GM23338 (cell line): ENCODE measurements around the gene PHKA2. TPM values are rescaled to one million over a fixed set of nuclear protein-coding genes. Genes with fewer than 3 reads are reported as not detected.

Experiments used
- ATAC-seq: fragments of 200-7000 bp; cut with Tn5 transposase; 3 replicates; pipeline ENCODE4 v1.9.1; 2020
- DNase-seq: peaks from one replicate; pipeline ENCODE4 v3.0.0-alpha.2; 2015; ENCODE audit warnings: low spot score
- H2AFZ ChIP-seq: fragments of 200-600 bp; sonication (generic); 2 replicates; pipeline ENCODE4 v1.8.0; 2016; ENCODE audit warnings: antibody characterized with exemption, mild to moderate bottlenecking, moderate library complexity
- H3F3A ChIP-seq: fragments of 200-600 bp; sonication (generic); replicated peaks from 2 replicates; pipeline ENCODE4 v1.8.0; 2017; ENCODE audit warnings: antibody characterized with exemption, mixed run types, low read depth
- H3K27ac ChIP-seq: fragments of 200-600 bp; sonication (generic); 2 replicates; pipeline ENCODE4 v1.6.1; 2016; ENCODE audit warnings: low read depth
- H3K27me3 ChIP-seq: fragments of 200-600 bp; sonication (generic); 2 replicates; pipeline ENCODE4 v1.8.0; 2016; ENCODE audit warnings: mild to moderate bottlenecking, mixed run types, moderate library complexity; ENCODE audit not compliant: insufficient read depth
- H3K36me3 ChIP-seq: fragments of 200-600 bp; sonication (generic); 2 replicates; pipeline ENCODE4 v1.8.0; 2016; ENCODE audit warnings: mild to moderate bottlenecking; ENCODE audit not compliant: insufficient read depth
- H3K4me1 ChIP-seq: fragments of 200-600 bp; sonication (generic); 2 replicates; pipeline ENCODE4 v1.8.0; 2016; ENCODE audit warnings: mild to moderate bottlenecking, moderate library complexity; ENCODE audit not compliant: insufficient read depth
- H3K4me2 ChIP-seq: fragments of 200-600 bp; sonication (generic); 2 replicates; pipeline ENCODE4 v1.7.1; 2017; ENCODE audit warnings: mixed run types
- H3K4me3 ChIP-seq: fragments of 200-600 bp; sonication (generic); 2 replicates; pipeline ENCODE4 v1.6.1; 2016; ENCODE audit warnings: mixed run types
- H3K79me2 ChIP-seq: fragments of 200-600 bp; sonication (generic); replicated peaks from 2 replicates; pipeline ENCODE4 v1.8.0; 2017; ENCODE audit warnings: mild to moderate bottlenecking; ENCODE audit not compliant: insufficient read depth
- H3K9me2 ChIP-seq: fragments of 200-600 bp; sonication (generic); 2 replicates; pipeline ENCODE4 v1.8.0; 2017; ENCODE audit not compliant: insufficient read depth
- H4K20me1 ChIP-seq: fragments of 200-600 bp; sonication (generic); replicated peaks from 2 replicates; pipeline ENCODE4 v1.8.0; 2017; ENCODE audit warnings: mild to moderate bottlenecking; ENCODE audit not compliant: insufficient read depth
- H3K27ac Mint-ChIP-seq: 2 replicates; pipeline ENCODE4 v1.8.0; 2020; ENCODE audit warnings: inconsistent platforms, mild to moderate bottlenecking, moderate library complexity, mixed read lengths
- H3K27me3 Mint-ChIP-seq: 3 replicates; pipeline ENCODE4 v1.8.0; 2022; ENCODE audit warnings: low read depth, mild to moderate bottlenecking, moderate library complexity, mixed read lengths, inconsistent platforms; ENCODE audit not compliant: insufficient read depth, poor library complexity
- H3K36me3 Mint-ChIP-seq: 3 replicates; pipeline ENCODE4 v1.8.0; 2021; ENCODE audit warnings: low read depth, mild to moderate bottlenecking, inconsistent platforms, moderate library complexity, mixed read lengths
- H3K4me1 Mint-ChIP-seq: 3 replicates; pipeline ENCODE4 v1.8.0; 2020; ENCODE audit warnings: mild to moderate bottlenecking, inconsistent platforms, mixed read lengths
- H3K4me3 Mint-ChIP-seq: 3 replicates; pipeline ENCODE4 v1.8.0; 2021; ENCODE audit warnings: moderate library complexity, mild to moderate bottlenecking, inconsistent platforms, mixed read lengths
- H3K9me3 Mint-ChIP-seq: 3 replicates; pipeline ENCODE4 v1.8.0; 2020; ENCODE audit warnings: moderate library complexity, mild to moderate bottlenecking, inconsistent platforms, mixed read lengths
- CREB1 ChIP-seq: fragments of 250-450 bp; sonication (Bioruptor Pico); IDR thresholded peaks from 2 replicates; pipeline ENCODE4 v1.5.0; 2020; ENCODE audit warnings: low read depth, mild to moderate bottlenecking, moderate library complexity
- CTCF ChIP-seq, 2 experiments: fragments of 200-600 bp in 1 of 2; sonication (generic) in 1 of 2; conservative IDR thresholded peaks; 2 replicates each; pipeline versions ENCODE4 v1.5.1 to v1.6.1; 2016 to 2017; ENCODE audit warnings: antibody characterized with exemption in 2 of 2, low read depth in 2 of 2, mild to moderate bottlenecking in 2 of 2, moderate library complexity in 1 of 2
- ETS1 ChIP-seq: IDR thresholded peaks from 2 replicates; pipeline ENCODE4 v1.6.1; 2016; ENCODE audit warnings: antibody characterized with exemption
- EZH2 ChIP-seq: fragments of 200-600 bp; sonication (generic); IDR thresholded peaks from one replicate; pipeline ENCODE4 v1.8.0; 2017; ENCODE audit warnings: antibody characterized with exemption, mild to moderate bottlenecking, low read depth; ENCODE audit not compliant: unreplicated experiment
- EZH2phosphoT487 ChIP-seq: fragments of 200-600 bp; sonication (generic); IDR thresholded peaks from one replicate; pipeline ENCODE4 v1.8.1; 2018; ENCODE audit warnings: antibody characterized with exemption; ENCODE audit not compliant: unreplicated experiment
- JUNB ChIP-seq: IDR thresholded peaks from one replicate; pipeline ENCODE4 v1.6.1; 2016; ENCODE audit warnings: antibody characterized with exemption; ENCODE audit not compliant: unreplicated experiment
- NANOG ChIP-seq: IDR thresholded peaks from 2 replicates; pipeline ENCODE4 v1.6.1; 2016; ENCODE audit warnings: antibody characterized with exemption, borderline replicate concordance
- POLR2AphosphoS5 ChIP-seq: IDR thresholded peaks from 2 replicates; pipeline ENCODE4 v1.6.1; 2016; ENCODE audit warnings: antibody characterized with exemption, low read depth
- REST ChIP-seq: IDR thresholded peaks from one replicate; pipeline ENCODE4 v1.6.1; 2018; ENCODE audit warnings: antibody characterized with exemption; ENCODE audit not compliant: unreplicated experiment
- STAT1 ChIP-seq: IDR thresholded peaks from one replicate; pipeline ENCODE4 v1.6.1; 2016; ENCODE audit warnings: antibody characterized with exemption; ENCODE audit not compliant: unreplicated experiment
- ZNF114 ChIP-seq: fragments of 250-450 bp; sonication (Bioruptor Pico); IDR thresholded peaks from 2 replicates; pipeline ENCODE4 v1.5.0; 2020; ENCODE audit warnings: mild to moderate bottlenecking, moderate library complexity
- ZNF331 ChIP-seq: fragments of 250-450 bp; sonication (Bioruptor Pico); IDR thresholded peaks from 2 replicates; pipeline ENCODE4 v1.5.0; 2020; ENCODE audit warnings: low read depth, mild to moderate bottlenecking, moderate library complexity
- ZNF462 ChIP-seq: fragments of 250-450 bp; sonication (Bioruptor Pico); IDR thresholded peaks from 2 replicates; pipeline ENCODE4 v1.5.0; 2020; ENCODE audit warnings: mild to moderate bottlenecking, moderate library complexity
- polyA plus RNA-seq: library from polyadenylated mRNA; unstranded; fragments of >200 nt; fragmentation: Nextera tagmentation; extraction: Ambion mirVana; gene quantifications from 2 replicates; pipeline ENCODE4 v1.2.1, GENCODE V29; 2016
- total RNA-seq: library from RNA; depleted of rRNA; stranded (reverse); fragments of >200 nt; shearing (Covaris generic); gene quantifications from 2 replicates; pipeline ENCODE4 v1.2.3, GENCODE V29; 2014

The PHKA2 gene
- total and polyA plus RNA-seq, 2 experiments from 2014 or later, result 8.0 to 23.9 TPM

GRCh38 chrX:18961686-18962085 is 22.2 kb downstream of the PHKA2 start:
- Mint-ChIP-seq H3K4me3 (no peak overlapping the region), H3K4me1 (peaks cover 14% of the 10 kb centered on the region), H3K27ac (no peak overlapping the region), H3K36me3 (no peaks in the 10 kb centered on the region), H3K9me3 (no peaks in the 10 kb centered on the region), H3K27me3 (no peaks in the 10 kb centered on the region)
- Histone ChIP-seq H4K20me1 (no peaks in the 10 kb centered on the region), H3K4me2 (no peak overlapping the region), H2AFZ (no peak overlapping the region), H3K9me2 (no peaks in the 10 kb centered on the region), H3K27ac (no peak overlapping the region), H3K4me1 (no peaks in the 10 kb centered on the region), H3F3A (no peaks in the 10 kb centered on the region), H3K4me3 (no peak overlapping the region), H3K27me3 (no peaks in the 10 kb centered on the region), H3K79me2 (no peaks in the 10 kb centered on the region; the same call in none of the 2 replicates), H3K36me3 (no peaks in the 10 kb centered on the region)
- no peak for DNase-seq
- TF ChIP-seq ZNF114 (CRISPR knock-in tag) (no peak), ZNF462 (no peak), POLR2AphosphoS5 (no peak), ZNF331 (CRISPR knock-in tag) (no peak), EZH2phosphoT487 (no peak), REST (no peak), EZH2 (no peak), NANOG (no peak), CTCF (conservative IDR thresholded peaks at IDR 0.05; ENCODE audit: low read depth in 2 of 2) (no peak), ETS1 (no peak), STAT1 (no peak), CREB1 (no peak), JUNB (no peak)
- no peak for ATAC-seq
